Lung (tissue), 12 donors: ENCODE results near the gene NDUFV2. TPM values are rescaled to one million over a fixed set of nuclear protein-coding genes. Genes with fewer than 3 reads are reported as not detected.

Experiments
- ATAC-seq: fragments of 200-7000 bp; cut with Tn5 transposase; one replicate; pipeline ENCODE4 v1.9.1; 2020; ENCODE audit warnings: moderate number of reproducible peaks; ENCODE audit not compliant: insufficient read depth, low FRiP score
- DNase-seq, 3 donors: peaks; one replicate each; pipeline ENCODE4 v3.0.0-alpha.2; 2013 to 2017
- H3K27ac ChIP-seq, 2 donors: one replicate each; pipeline ENCODE4 v1.5.1; 2013; ENCODE audit warnings: mild to moderate bottlenecking in 2 of 2, moderate library complexity in 2 of 2, control low read depth in 1 of 2, inconsistent platforms in 1 of 2, low read depth in 1 of 2, low read length in 1 of 2
- H3K27me3 ChIP-seq, 3 donors: one replicate each; pipeline ENCODE4 v1.5.1; 2013; ENCODE audit warnings: low read length in 2 of 3; ENCODE audit not compliant: control insufficient read depth in 3 of 3, insufficient read depth in 3 of 3
- H3K36me3 ChIP-seq, 4 donors: one replicate each; pipeline ENCODE4 v1.5.1; 2013; ENCODE audit warnings: low read length in 4 of 4, mild to moderate bottlenecking in 1 of 4, moderate library complexity in 1 of 4; ENCODE audit not compliant: control insufficient read depth in 4 of 4, insufficient read depth in 4 of 4
- H3K4me1 ChIP-seq, 5 donors: one replicate each; pipeline ENCODE4 v1.5.1; 2013; ENCODE audit warnings: low read length in 5 of 5, mild to moderate bottlenecking in 2 of 5, moderate library complexity in 1 of 5; ENCODE audit not compliant: control insufficient read depth in 5 of 5, insufficient read depth in 5 of 5
- H3K4me3 ChIP-seq: one replicate; pipeline ENCODE4 v1.5.1; 2013; ENCODE audit warnings: mild to moderate bottlenecking, control low read depth, moderate library complexity
- H3K9ac ChIP-seq, 2 donors: one replicate each; pipeline ENCODE4 v1.5.1; 2013; ENCODE audit warnings: low read length in 2 of 2, control low read depth in 1 of 2; ENCODE audit not compliant: insufficient read depth in 1 of 2
- H3K9me3 ChIP-seq, 4 donors: one replicate each; pipeline ENCODE4 v1.5.1; 2013; ENCODE audit warnings: low read length in 3 of 4, mild to moderate bottlenecking in 1 of 4, moderate library complexity in 1 of 4; ENCODE audit not compliant: control insufficient read depth in 4 of 4, insufficient read depth in 3 of 4
- CTCF ChIP-seq: IDR thresholded peaks from 2 replicates; pipeline ENCODE4 v1.5.1; 2012; ENCODE audit warnings: mild to moderate bottlenecking; ENCODE audit errors: control extremely low read depth, extremely low read depth
- WGBS, 2 donors: extraction: QIAGEN DNeasy Blood & Tissue Kit; methylation state at CpG; one replicate each; pipeline ENCODE4 v1.1.7; 2013; 5-methylcytosine and 5-hydroxymethylcytosine counted together
- polyA plus RNA-seq, 2 donors: library from polyadenylated mRNA; stranded (reverse); fragments of 200-250 nt; gene quantifications; one replicate each; pipeline ENCODE4 v1.2.1, GENCODE V29; 2013
- total RNA-seq, 2 donors: library from RNA; depleted of rRNA in 1 of 2; stranded (reverse); fragments of >200 nt in 1 of 2; gene quantifications; one replicate each; pipeline ENCODE4 v1.2.1, GENCODE V29; 2014 to 2021
- donor health status: control.
- donor health status: control.
- donor health status: Bipolar disorder and iron deficiency.
- donor health status: healthy.
- donor health status: DM: yes; HTN: yes; CAD: no.

Gene NDUFV2
- total and polyA plus RNA-seq, 4 donors: 130 to 355 (median 144) TPM

- peak; percentile 76 to 85 (median 81) for DNase-seq
- no peak for TF ChIP-seq CTCF
- WGBS, 2 donors: 0 to 1% methylated on average over 69 to 95 of the region's 95 CpGs
- ATAC-seq: peak; percentile 4
- H3K9ac ChIP-seq: peak overlapping the region; percentile 65 to 94
- H3K27ac ChIP-seq: peak overlapping the region; percentile 100
- no peaks in the 10 kb centered on the region for H3K9me3 ChIP-seq
- H3K4me3 ChIP-seq: peak overlapping the region; percentile 89
- H3K4me1 ChIP-seq: peaks cover 0 to 25% (median 9%) of the 10 kb centered on the region in 5 donors
- no peaks in the 10 kb centered on the region for H3K27me3 ChIP-seq
- H3K36me3 ChIP-seq: peaks cover 2 to 4% (median 3%) of the 10 kb centered on the region in 4 donors
Measured at GRCh38 chr18:9137168-9138066, 34.9 kb downstream of the NDUFV2 start.

GRCh38 chr18:9139400-9140039 is 37.0 kb downstream of the NDUFV2 start:
- DNase-seq (no peak), ATAC-seq (no peak)
- TF ChIP-seq CTCF: no peak
- no peaks in the 10 kb centered on the region for H3K27me3 ChIP-seq
- WGBS, 2 donors: 47 to 60% methylated on average over 7 of the region's 7 CpGs
- H3K36me3 ChIP-seq: peaks cover 0 to 3% (median 1%) of the 10 kb centered on the region in 4 donors
- H3K27ac ChIP-seq: no peak overlapping the region
- no peak overlapping the region for H3K4me3 ChIP-seq
- no peaks in the 10 kb centered on the region for H3K9me3 ChIP-seq
- peaks cover 0 to 25% (median 9%) of the 10 kb centered on the region in 5 donors for H3K4me1 ChIP-seq
- H3K9ac ChIP-seq: no peak overlapping the region

GRCh38 chr18:9140381-9140780 is 37.9 kb downstream of the NDUFV2 start:
- no peak overlapping the region for H3K4me3 ChIP-seq
- H3K9me3 ChIP-seq: no peaks in the 10 kb centered on the region
- H3K9ac ChIP-seq: no peak overlapping the region
- H3K27me3 ChIP-seq: no peaks in the 10 kb centered on the region
- WGBS, 2 donors: 36 to 53% methylated on average over 2 of the region's 2 CpGs
- H3K4me1 ChIP-seq: peaks cover 0 to 25% (median 9%) of the 10 kb centered on the region in 5 donors
- H3K27ac ChIP-seq: no peak overlapping the region
- DNase-seq: no peak
- no peaks in the 10 kb centered on the region for H3K36me3 ChIP-seq
- no peak for TF ChIP-seq CTCF
- ATAC-seq: no peak
